ENCODE data around the gene CLRN1.

The CLRN1 gene

GRCh38 chr3:150913133-150913922, 59.2 kb downstream of the CLRN1 start:
- WGBS (ENCODE audit: extremely low coverage, insufficient coverage, insufficient read length): no CpG with 5 or more reads among the region's 4 CpGs
- Histone ChIP-seq H2BK5ac (ENCODE audit: low read depth, low read length, poor library complexity) (no peak overlapping the region), H3K9ac (ENCODE audit: low read length) (no peak overlapping the region), H3K36me3 (ENCODE audit: control insufficient read depth in 1 of 2, insufficient read depth in 2 of 2, low read length in 2 of 2) (no peaks in the 10 kb centered on the region), H3K4ac (ENCODE audit: low read depth, low read length) (no peak overlapping the region), H2AFZ (ENCODE audit: insufficient read depth, low read length, poor library complexity) (no peak overlapping the region), H3K4me2 (ENCODE audit: low read length) (no peak overlapping the region), H3K79me2 (ENCODE audit: control insufficient read depth, insufficient read depth, low read length, poor library complexity) (no peaks in the 10 kb centered on the region), H3K23ac (ENCODE audit: low read length) (no peak overlapping the region), H2AK5ac (ENCODE audit: low read length) (no peak overlapping the region), H3K4me1 (ENCODE audit: control insufficient read depth in 1 of 2, insufficient read depth in 2 of 2, low read length in 2 of 2) (no peaks in the 10 kb centered on the region), H3K27me3 (ENCODE audit: insufficient read depth, low read length) (no peaks in the 10 kb centered on the region), H3K79me1 (ENCODE audit: low read length) (no peaks in the 10 kb centered on the region), H3K27ac (ENCODE audit: low read depth, low read length) (no peak overlapping the region), H3K14ac (ENCODE audit: low read length) (no peak overlapping the region), H3K9me3 (ENCODE audit: insufficient read depth, low read depth, low read length) (no peaks in the 10 kb centered on the region), H4K8ac (ENCODE audit: low read depth, low read length) (no peak overlapping the region), H4K91ac (ENCODE audit: low read depth, low read length) (no peak overlapping the region), H4K12ac (ENCODE audit: low read depth, low read length) (no peak overlapping the region), H2BK120ac (ENCODE audit: insufficient read depth, low read length, poor library complexity) (no peak overlapping the region), H3K4me3 (ENCODE audit: low read depth, low read length) (no peak overlapping the region), H3K18ac (ENCODE audit: low read length) (no peak overlapping the region), H2BK12ac (ENCODE audit: low read length) (no peak overlapping the region)
- peak in 1 of 2 donors; percentile 52 for DNase-seq

- WGBS (ENCODE audit: extremely low coverage, insufficient coverage, insufficient read length): no CpG with 5 or more reads among the region's 3 CpGs
Observed at GRCh38 chr3:150912501-150912900, 60.0 kb downstream of the CLRN1 start.

GRCh38 chr3:150911771-150912170, 60.8 kb downstream of the CLRN1 start:
- no peak overlapping the region for H2BK5ac ChIP-seq (ENCODE audit: low read depth, low read length, poor library complexity)
- H3K4ac ChIP-seq (ENCODE audit: low read depth, low read length): no peak overlapping the region
- H2BK120ac ChIP-seq (ENCODE audit: insufficient read depth, low read length, poor library complexity): no peak overlapping the region

More at GRCh38 chr3:150912501-150912900, 60.0 kb downstream of the CLRN1 start:
- H3K79me1 ChIP-seq (ENCODE audit: low read length): no peaks in the 10 kb centered on the region
- no peak overlapping the region for H3K4me2 ChIP-seq (ENCODE audit: low read length)
- H3K27ac ChIP-seq (ENCODE audit: low read depth, low read length): no peak overlapping the region
- H3K4me1 ChIP-seq (ENCODE audit: control insufficient read depth in 1 of 2, insufficient read depth in 2 of 2, low read length in 2 of 2): no peaks in the 10 kb centered on the region
- no peaks in the 10 kb centered on the region for H3K27me3 ChIP-seq (ENCODE audit: insufficient read depth, low read length)
- no peak overlapping the region for H2BK120ac ChIP-seq (ENCODE audit: insufficient read depth, low read length, poor library complexity)
- H3K79me2 ChIP-seq (ENCODE audit: control insufficient read depth, insufficient read depth, low read length, poor library complexity): no peaks in the 10 kb centered on the region
- no peaks in the 10 kb centered on the region for H3K9me3 ChIP-seq (ENCODE audit: insufficient read depth, low read depth, low read length)
- H4K8ac ChIP-seq (ENCODE audit: low read depth, low read length): no peak overlapping the region
- no peak overlapping the region for H2BK12ac ChIP-seq (ENCODE audit: low read length)
- no peak overlapping the region for H4K12ac ChIP-seq (ENCODE audit: low read depth, low read length)
- no peaks in the 10 kb centered on the region for H3K36me3 ChIP-seq (ENCODE audit: control insufficient read depth in 1 of 2, insufficient read depth in 2 of 2, low read length in 2 of 2)
- H3K4me3 ChIP-seq (ENCODE audit: low read depth, low read length): no peak overlapping the region
- H3K18ac ChIP-seq (ENCODE audit: low read length): no peak overlapping the region
- no peak overlapping the region for H3K14ac ChIP-seq (ENCODE audit: low read length)
- DNase-seq: peak in 1 of 2 donors; percentile 11
- H4K91ac ChIP-seq (ENCODE audit: low read depth, low read length): no peak overlapping the region
- no peak overlapping the region for H3K4ac ChIP-seq (ENCODE audit: low read depth, low read length)
- H2AK5ac ChIP-seq (ENCODE audit: low read length): no peak overlapping the region
- H3K9ac ChIP-seq (ENCODE audit: low read length): no peak overlapping the region
- H2AFZ ChIP-seq (ENCODE audit: insufficient read depth, low read length, poor library complexity): no peak overlapping the region
- H3K23ac ChIP-seq (ENCODE audit: low read length): no peak overlapping the region
- no peak overlapping the region for H2BK5ac ChIP-seq (ENCODE audit: low read depth, low read length, poor library complexity)

GRCh38 chr3:150906461-150906860, 66.1 kb downstream of the CLRN1 start:
- Histone ChIP-seq H4K12ac (ENCODE audit: low read depth, low read length) (no peak overlapping the region), H3K27ac (ENCODE audit: low read depth, low read length) (no peak overlapping the region), H3K79me2 (ENCODE audit: control insufficient read depth, insufficient read depth, low read length, poor library complexity) (no peaks in the 10 kb centered on the region), H3K18ac (ENCODE audit: low read length) (no peak overlapping the region), H2BK5ac (ENCODE audit: low read depth, low read length, poor library complexity) (no peak overlapping the region), H3K27me3 (ENCODE audit: insufficient read depth, low read length) (no peaks in the 10 kb centered on the region), H4K8ac (ENCODE audit: low read depth, low read length) (no peak overlapping the region), H3K4me3 (ENCODE audit: low read depth, low read length) (no peak overlapping the region), H3K36me3 (ENCODE audit: control insufficient read depth in 1 of 2, insufficient read depth in 2 of 2, low read length in 2 of 2) (no peaks in the 10 kb centered on the region), H2BK12ac (ENCODE audit: low read length) (no peak overlapping the region), H3K4me2 (ENCODE audit: low read length) (no peak overlapping the region), H3K79me1 (ENCODE audit: low read length) (no peaks in the 10 kb centered on the region), H2AK5ac (ENCODE audit: low read length) (no peak overlapping the region), H3K4ac (ENCODE audit: low read depth, low read length) (no peak overlapping the region), H2AFZ (ENCODE audit: insufficient read depth, low read length, poor library complexity) (no peak overlapping the region), H2BK120ac (ENCODE audit: insufficient read depth, low read length, poor library complexity) (no peak overlapping the region), H3K4me1 (ENCODE audit: control insufficient read depth in 1 of 2, insufficient read depth in 2 of 2, low read length in 2 of 2) (no peaks in the 10 kb centered on the region), H3K23ac (ENCODE audit: low read length) (no peak overlapping the region), H3K14ac (ENCODE audit: low read length) (no peak overlapping the region), H4K91ac (ENCODE audit: low read depth, low read length) (no peak overlapping the region), H3K9me3 (ENCODE audit: insufficient read depth, low read depth, low read length) (no peaks in the 10 kb centered on the region), H3K9ac (ENCODE audit: low read length) (no peak overlapping the region)
- no CpG with 5 or more reads among the region's 1 CpG for WGBS (ENCODE audit: extremely low coverage, insufficient coverage, insufficient read length)
- DNase-seq: no peak

More at GRCh38 chr3:150911771-150912170, 60.8 kb downstream of the CLRN1 start:
- Histone ChIP-seq H3K9ac (ENCODE audit: low read length) (no peak overlapping the region), H2BK12ac (ENCODE audit: low read length) (no peak overlapping the region), H4K8ac (ENCODE audit: low read depth, low read length) (no peak overlapping the region), H4K12ac (ENCODE audit: low read depth, low read length) (no peak overlapping the region), H3K36me3 (ENCODE audit: control insufficient read depth in 1 of 2, insufficient read depth in 2 of 2, low read length in 2 of 2) (no peaks in the 10 kb centered on the region), H3K23ac (ENCODE audit: low read length) (no peak overlapping the region), H3K4me2 (ENCODE audit: low read length) (no peak overlapping the region), H3K79me1 (ENCODE audit: low read length) (no peaks in the 10 kb centered on the region), H2AFZ (ENCODE audit: insufficient read depth, low read length, poor library complexity) (no peak overlapping the region), H3K27me3 (ENCODE audit: insufficient read depth, low read length) (no peaks in the 10 kb centered on the region), H4K91ac (ENCODE audit: low read depth, low read length) (no peak overlapping the region), H3K79me2 (ENCODE audit: control insufficient read depth, insufficient read depth, low read length, poor library complexity) (no peaks in the 10 kb centered on the region), H3K4me3 (ENCODE audit: low read depth, low read length) (no peak overlapping the region), H2AK5ac (ENCODE audit: low read length) (no peak overlapping the region), H3K9me3 (ENCODE audit: insufficient read depth, low read depth, low read length) (no peaks in the 10 kb centered on the region), H3K18ac (ENCODE audit: low read length) (no peak overlapping the region), H3K27ac (ENCODE audit: low read depth, low read length) (no peak overlapping the region), H3K14ac (ENCODE audit: low read length) (no peak overlapping the region), H3K4me1 (ENCODE audit: control insufficient read depth in 1 of 2, insufficient read depth in 2 of 2, low read length in 2 of 2) (no peaks in the 10 kb centered on the region)
- DNase-seq: no peak

All from trophoblast cell (in vitro differentiated cells and primary cell).